B cell (primary cell): ENCODE measurements around the gene CEP95. TPM values are rescaled to one million over a fixed set of nuclear protein-coding genes. Genes with fewer than 3 reads are reported as not detected.

Experiments used
- ATAC-seq: fragments of 200-7000 bp; cut with Tn5 transposase; one replicate; pipeline ENCODE4 v1.10.0; 2021; ENCODE audit warnings: low read depth, mild to moderate bottlenecking, moderate number of reproducible peaks, moderate library complexity
- CTCF ChIA-PET: fragments of 350-600 bp; sonication (Branson Sonifier 250); formaldehyde crosslinking; loops from one replicate; lab custom pipeline; 2021; ENCODE audit warnings: antibody characterized with exemption, inconsistent platforms; lab: Charles Lee
- POLR2A ChIA-PET: fragments of 350-600 bp; sonication (Branson Sonifier 250); formaldehyde crosslinking; loops from one replicate; lab custom pipeline; 2021; ENCODE audit warnings: antibody characterized with exemption; lab: Charles Lee
- DNase-seq: peaks from one replicate; pipeline ENCODE4 v3.0.0; 2013
- H2AFZ ChIP-seq: 2 replicates; pipeline ENCODE4 v1.6.1; 2012; ENCODE audit warnings: mild to moderate bottlenecking, low read depth, low read length; ENCODE audit not compliant: insufficient read depth, poor library complexity, severe bottlenecking
- H3K27ac ChIP-seq, 2 donors: 1 replicate in 1 of 2; 2 replicates in 1 of 2; pipeline ENCODE4 v1.5.1; 2012 to 2013; ENCODE audit warnings: low read length in 2 of 2, mild to moderate bottlenecking in 2 of 2, moderate library complexity in 1 of 2
- H3K27me3 ChIP-seq, 4 experiments: fragments of 200-600 bp in 1 of 4; sonication (generic) in 1 of 4; replicated peaks in 1 of 4; 1 replicate in 2 of 4; 2 replicates in 2 of 4; pipeline versions ENCODE4 v1.6.1 to v1.7.0; 2013 to 2016; ENCODE audit warnings: low read length in 3 of 4, mild to moderate bottlenecking in 2 of 4, mixed read lengths in 1 of 4, moderate library complexity in 1 of 4; ENCODE audit not compliant: insufficient read depth in 4 of 4, control insufficient read depth in 3 of 4; ENCODE audit errors: control extremely low read depth in 1 of 4
- H3K36me3 ChIP-seq, 2 experiments: replicated peaks in 1 of 2; 1 replicate in 1 of 2; 2 replicates in 1 of 2; pipeline versions ENCODE4 v1.6.1 to v1.7.1; 2013; ENCODE audit warnings: low read length in 1 of 2; ENCODE audit not compliant: insufficient read depth in 2 of 2, control insufficient read depth in 1 of 2; ENCODE audit errors: control extremely low read depth in 1 of 2, extremely low read depth in 1 of 2
- H3K4me1 ChIP-seq, 2 donors: fragments of 200-600 bp in 1 of 2; sonication (generic) in 1 of 2; 1 replicate in 1 of 2; 2 replicates in 1 of 2; pipeline versions ENCODE4 v1.5.1 to v1.6.1; 2013 to 2017; ENCODE audit warnings: low read length in 2 of 2; ENCODE audit not compliant: control insufficient read depth in 2 of 2, insufficient read depth in 2 of 2
- H3K4me2 ChIP-seq: replicated peaks from 2 replicates; pipeline ENCODE3; 2012; ENCODE audit warnings: mild to moderate bottlenecking, low read depth, low read length; ENCODE audit not compliant: poor library complexity, severe bottlenecking
- H3K4me3 ChIP-seq, 5 experiments: fragments of 200-600 bp in 1 of 5; sonication (generic) in 1 of 5; 1 replicate in 3 of 5; 2 replicates in 2 of 5; pipeline versions ENCODE4 v1.5.1 to v1.7.0; 2011 to 2016; ENCODE audit warnings: low read length in 4 of 5, mild to moderate bottlenecking in 4 of 5, low read depth in 2 of 5, control low read depth in 1 of 5, moderate library complexity in 1 of 5; ENCODE audit not compliant: insufficient read depth in 1 of 5; ENCODE audit errors: control extremely low read depth in 1 of 5, extremely low read depth in 1 of 5
- H3K79me2 ChIP-seq: fragments of 200-600 bp; sonication (generic); one replicate; pipeline ENCODE4 v1.6.0; 2016; ENCODE audit warnings: low read length; ENCODE audit not compliant: control insufficient read depth, insufficient read depth
- H3K9ac ChIP-seq: fragments of 200-600 bp; sonication (generic); 2 replicates; pipeline ENCODE4 v1.6.1; 2017; ENCODE audit warnings: mild to moderate bottlenecking, low read length, moderate library complexity
- H3K9me3 ChIP-seq, 3 donors: one replicate each; pipeline versions ENCODE4 v1.6.1 to v1.7.1; 2013; ENCODE audit warnings: low read length in 2 of 3; ENCODE audit not compliant: control insufficient read depth in 2 of 3, insufficient read depth in 1 of 3; ENCODE audit errors: control extremely low read depth in 1 of 3
- H4K20me1 ChIP-seq: 2 replicates; pipeline ENCODE4 v1.6.0; 2012; ENCODE audit warnings: mild to moderate bottlenecking, low read length; ENCODE audit not compliant: insufficient read depth, control insufficient read depth, poor library complexity, severe bottlenecking
- H3K27ac Mint-ChIP-seq: one replicate; pipeline ENCODE4 v1.8.0; 2021; ENCODE audit warnings: mixed read lengths
- H3K27me3 Mint-ChIP-seq: one replicate; pipeline ENCODE4 v1.8.0; 2021; ENCODE audit warnings: mixed read lengths
- H3K4me1 Mint-ChIP-seq: one replicate; pipeline ENCODE4 v1.8.0; 2021; ENCODE audit warnings: mixed read lengths
- H3K4me3 Mint-ChIP-seq: one replicate; pipeline ENCODE4 v1.8.0; 2021; ENCODE audit warnings: mixed read lengths
- H3K9me3 Mint-ChIP-seq: one replicate; pipeline ENCODE4 v1.8.0; 2022; ENCODE audit warnings: mixed read lengths; ENCODE audit not compliant: insufficient read depth
- CTCF ChIP-seq: fragments of 200-600 bp; IDR thresholded peaks from one replicate; pipeline ENCODE4 v1.8.0; 2022; ENCODE audit warnings: antibody characterized with exemption, mild to moderate bottlenecking
- EZH2 ChIP-seq: IDR thresholded peaks from 2 replicates; pipeline ENCODE4 v1.6.1; 2012; ENCODE audit warnings: borderline replicate concordance, low read depth, mild to moderate bottlenecking, moderate library complexity, low read length; ENCODE audit not compliant: insufficient read depth, poor library complexity, severe bottlenecking
- WGBS: methylation state at CpG from one replicate; pipeline ENCODE4 v1.1.5; 2013; ENCODE audit warnings: missing lambda C conversion rate; ENCODE audit not compliant: insufficient coverage; 5-methylcytosine and 5-hydroxymethylcytosine counted together
- intact Hi-C: fragments of 100-400 bp; cut with micrococcal nuclease; formaldehyde crosslinking; loops from one replicate; pipeline ENCODE4 v1.10.0; 2022
- polyA plus RNA-seq: library from polyadenylated mRNA; depleted of rRNA; stranded (reverse); fragments of >200 nt; gene quantifications from 2 replicates; pipeline ENCODE4 v1.2.3, GENCODE V29; 2012
- total RNA-seq, 2 donors: library from RNA; stranded (reverse); fragments of 120-200 nt in 1 of 2; gene quantifications; 1 replicate in 1 of 2; 2 replicates in 1 of 2; pipeline versions ENCODE4 v1.2.3 to v1.2.4, GENCODE V29; 2013 to 2022

The CEP95 gene
- total and polyA plus RNA-seq, 2 donors (not counting 1 experiment from before 2014, with no cell fraction given) = 71.1 to 122 TPM

GRCh38 chr17:64573214-64573613 lies 66.4 kb downstream of the CEP95 start:
- Histone ChIP-seq H3K27me3 (no peaks in the 10 kb centered on the region), H3K9me3 (no peaks in the 10 kb centered on the region), H4K20me1 (no peaks in the 10 kb centered on the region), H3K4me1 (no peaks in the 10 kb centered on the region), H3K27ac (no peak overlapping the region), H3K9ac (no peak overlapping the region), H2AFZ (no peak overlapping the region), H3K4me2 (no peak overlapping the region), H3K4me3 (no peak overlapping the region), H3K36me3 (peaks cover 0 to 41% of the 10 kb centered on the region in 2 experiments), H3K79me2 (no peaks in the 10 kb centered on the region)
- ATAC-seq (no peak), DNase-seq (no peak)
- Mint-ChIP-seq H3K4me3 (no peak overlapping the region), H3K4me1 (no peaks in the 10 kb centered on the region), H3K27me3 (no peaks in the 10 kb centered on the region), H3K27ac (no peak overlapping the region), H3K9me3 (no peaks in the 10 kb centered on the region)
- ChIA-PET POLR2A (interaction anchor here (0.7 kb wide), 1 partner anchor 139 kb away, joined by 3 read pairs; no protein-coding TSS in a partner anchor), CTCF (interaction anchor here (0.8 kb wide), 1 partner anchor 22 kb away, joined by 3 read pairs; no protein-coding TSS in a partner anchor)
- no peak for TF ChIP-seq EZH2
- TF ChIP-seq CTCF = no peak
- intact Hi-C loops = no loop called here

GRCh38 chr17:64574646-64575045 lies 67.9 kb downstream of the CEP95 start:
- Histone ChIP-seq H3K9me3 (no peaks in the 10 kb centered on the region), H3K79me2 (no peaks in the 10 kb centered on the region), H3K27ac (no peak overlapping the region), H3K4me2 (no peak overlapping the region), H4K20me1 (no peaks in the 10 kb centered on the region), H3K27me3 (no peaks in the 10 kb centered on the region), H3K9ac (no peak overlapping the region), H3K4me3 (no peak overlapping the region), H3K36me3 (peaks cover 6 to 46% of the 10 kb centered on the region in 2 experiments), H2AFZ (no peak overlapping the region), H3K4me1 (no peaks in the 10 kb centered on the region)
- POLR2A ChIA-PET = no interaction called here
- no peak overlapping the region for H3K4me3 Mint-ChIP-seq
- H3K27me3 Mint-ChIP-seq = no peaks in the 10 kb centered on the region
- H3K9me3 Mint-ChIP-seq = no peaks in the 10 kb centered on the region
- H3K4me1 Mint-ChIP-seq = no peaks in the 10 kb centered on the region
- ATAC-seq (no peak), DNase-seq (no peak)
- 100% methylated on average over 1 of the region's 1 CpG for WGBS
- CTCF ChIA-PET = interaction anchor here (0.7 to 1.8 kb wide), 2 partner anchors 38 to 75 kb away, joined by 4 read pairs; no protein-coding TSS in a partner anchor
- H3K27ac Mint-ChIP-seq = no peak overlapping the region
- TF ChIP-seq EZH2 (no peak), CTCF (no peak)
- intact Hi-C loops = no loop called here
